ENCODE measurements around the gene MKNK2.

The MKNK2 gene

DNA sequence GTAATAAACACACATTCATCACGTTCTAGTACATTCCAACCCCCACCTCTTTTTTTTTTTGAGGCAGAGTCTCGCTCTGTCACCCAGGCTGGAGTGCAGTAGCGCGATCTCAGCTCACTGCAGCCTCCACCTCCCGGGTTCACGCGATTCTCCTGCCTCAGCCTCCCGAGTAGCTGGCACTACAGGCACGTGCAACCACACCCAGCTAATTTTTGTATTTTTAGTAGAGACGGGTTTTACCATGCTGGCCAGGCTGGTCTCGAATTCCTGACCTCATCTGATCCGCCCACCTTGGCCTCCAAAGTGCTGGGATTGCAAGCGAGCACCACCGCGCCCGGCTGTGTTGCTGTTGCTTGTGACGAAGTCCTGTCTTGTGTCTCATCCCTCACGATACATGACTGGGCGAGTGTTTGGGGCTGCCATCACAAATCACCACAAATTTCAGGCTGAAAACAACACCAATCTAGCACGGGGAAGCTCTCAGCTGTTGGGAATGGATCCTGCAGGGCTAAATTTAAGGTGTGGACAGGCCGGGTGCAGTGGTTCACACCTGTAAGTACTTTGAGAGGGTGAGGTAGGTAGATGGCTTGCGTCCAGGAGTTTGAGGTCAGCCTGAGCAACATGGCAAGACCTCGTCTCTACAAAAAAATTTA lies 29.4 kb upstream of the MKNK2 start:
- no peak for DNase-seq (ENCODE audit: low read depth in 3 of 3)

DNA sequence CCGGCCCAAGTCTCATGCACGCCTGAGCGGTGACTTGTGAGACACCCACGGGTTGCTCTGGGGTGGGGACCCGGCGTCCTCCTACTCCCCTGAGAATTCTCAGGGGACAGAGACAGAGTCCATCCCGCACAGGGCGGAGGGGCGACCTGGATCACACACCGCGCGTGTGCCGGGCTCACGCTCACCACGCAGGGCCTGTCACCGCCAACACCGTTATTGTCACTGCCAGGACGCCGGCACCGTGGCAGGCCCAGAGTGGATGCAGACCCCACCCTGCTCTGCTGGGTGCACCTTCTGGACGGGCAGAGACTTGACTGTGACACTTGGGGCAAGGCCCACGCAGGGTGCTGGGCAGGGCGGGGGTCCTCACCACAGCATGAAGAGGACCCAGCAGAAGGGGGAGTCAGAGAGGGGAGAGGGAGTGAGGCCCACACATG lies 28.8 kb upstream of the MKNK2 start:
- DNase-seq (ENCODE audit: low read depth in 3 of 3) = no peak

DNA sequence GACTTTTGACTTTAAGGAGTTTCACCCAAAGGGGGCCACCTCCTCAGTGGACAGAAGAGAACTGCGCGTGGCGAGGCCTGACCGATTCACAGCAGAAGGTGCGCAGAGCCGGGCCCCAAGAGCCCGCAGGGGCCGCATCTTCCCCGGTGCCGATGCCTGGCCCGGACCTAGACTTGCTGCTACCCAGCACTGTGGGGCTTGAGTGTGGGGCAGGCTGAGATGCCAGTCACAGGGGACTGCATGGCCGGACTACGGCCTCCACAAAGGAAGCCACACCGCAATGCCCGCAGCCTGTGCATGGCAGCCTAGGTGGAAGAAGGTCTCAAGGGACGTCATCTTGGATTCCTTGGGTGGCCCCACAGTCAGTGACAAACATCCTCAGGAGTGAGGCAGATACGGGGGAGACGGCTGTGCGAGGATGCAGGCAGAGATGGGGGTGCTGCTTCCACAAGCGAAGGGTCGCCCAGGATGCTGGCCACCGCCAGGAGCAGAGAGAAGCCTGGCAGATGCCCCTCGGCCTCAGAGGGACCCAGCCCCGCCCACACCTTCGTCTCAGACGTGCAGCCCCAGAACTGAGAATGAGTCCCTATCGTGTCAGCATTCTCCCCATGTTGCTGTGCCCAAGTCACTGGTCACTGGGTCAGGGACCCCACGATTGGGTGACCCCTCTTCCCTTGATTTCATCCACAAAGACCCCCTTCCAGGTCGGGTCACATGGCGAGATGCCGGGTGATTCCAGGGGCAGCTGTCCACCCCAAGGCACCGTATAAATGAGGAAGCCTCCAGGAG lies 28.2 kb upstream of the MKNK2 start:
- no peak for DNase-seq (ENCODE audit: low read depth in 3 of 3)

DNA sequence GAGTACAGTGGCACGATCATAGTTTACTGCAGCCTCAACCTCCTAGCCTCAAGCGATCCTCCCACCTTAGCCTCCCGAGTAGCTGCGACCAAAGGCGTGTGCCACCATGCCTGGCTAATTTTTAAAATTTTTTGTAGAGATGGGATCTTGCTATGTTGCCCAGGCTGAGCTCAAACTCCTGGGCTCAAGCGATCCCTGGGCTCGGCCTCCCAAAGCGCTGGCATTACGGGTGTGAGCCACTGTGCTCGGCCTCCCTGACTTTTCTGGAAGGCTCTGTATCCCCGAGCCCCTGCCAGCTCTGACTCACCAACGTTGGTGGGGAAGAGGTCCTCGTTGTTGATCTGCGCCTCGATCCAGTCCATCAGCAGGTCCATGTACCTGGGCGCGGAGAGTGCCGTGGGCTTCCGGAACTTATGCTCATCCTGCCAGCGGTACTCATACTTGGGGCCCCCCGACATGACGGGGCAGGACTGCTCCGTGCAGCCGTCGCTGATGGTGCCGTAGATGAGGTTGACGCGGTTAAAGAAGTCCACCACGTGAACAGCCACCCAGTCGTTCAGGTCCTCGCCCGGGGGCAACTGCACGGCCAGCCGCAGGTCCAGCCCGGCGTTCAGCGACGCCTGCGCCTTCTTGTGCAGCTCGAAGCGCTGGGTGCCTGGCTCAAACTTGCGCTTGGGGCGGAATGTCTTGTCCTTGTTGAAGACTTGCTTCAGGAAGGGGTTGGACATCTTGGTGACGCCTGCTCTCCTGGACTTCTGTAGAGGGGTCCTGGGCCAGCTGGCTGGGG lies 27.0 kb upstream of the MKNK2 start:
- no peak for DNase-seq (ENCODE audit: low read depth in 3 of 3)

DNA sequence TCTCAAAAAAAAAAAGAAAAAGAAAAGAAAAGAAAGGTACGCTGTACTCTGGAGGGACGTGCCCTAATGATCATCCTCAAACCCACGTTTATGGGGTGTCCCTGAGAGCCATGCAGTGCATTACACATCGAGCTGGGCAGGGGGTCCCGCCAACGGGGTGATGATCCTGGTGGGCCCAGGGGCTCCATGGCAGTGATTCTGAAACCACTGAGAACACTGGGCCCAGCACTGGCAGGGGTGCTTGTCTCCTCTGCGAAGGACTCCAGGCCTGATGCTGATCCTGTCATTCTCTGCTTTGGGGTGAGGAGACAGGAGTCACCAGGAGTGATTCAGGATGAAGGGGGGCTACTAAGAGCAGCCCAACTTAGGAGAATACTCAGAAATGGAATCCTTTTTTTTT lies 26.4 kb upstream of the MKNK2 start:
- no peak for DNase-seq (ENCODE audit: low read depth in 3 of 3)

DNA sequence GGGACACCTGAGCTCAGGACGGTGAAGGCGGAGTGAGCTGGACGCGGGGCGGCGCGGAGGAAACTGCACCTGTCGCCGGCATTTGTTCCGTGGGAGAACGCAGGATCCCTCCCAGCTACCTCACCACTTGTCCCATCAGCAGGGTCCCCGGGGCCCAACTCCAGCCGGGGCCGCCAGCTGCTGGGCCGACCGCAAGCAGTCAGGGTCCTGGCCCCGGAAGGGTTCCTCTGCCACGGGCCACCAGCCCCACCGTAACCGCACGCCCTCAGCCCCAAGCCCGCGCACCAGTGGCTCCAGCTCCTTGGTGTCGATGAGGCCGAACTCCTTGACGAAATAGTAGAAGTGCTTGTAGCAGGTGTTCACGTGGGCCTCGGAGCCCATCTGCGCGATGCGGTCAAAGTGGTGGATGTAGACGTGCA lies 25.5 kb upstream of the MKNK2 start:
- DNase-seq (ENCODE audit: low read depth in 3 of 3) = no peak

DNA sequence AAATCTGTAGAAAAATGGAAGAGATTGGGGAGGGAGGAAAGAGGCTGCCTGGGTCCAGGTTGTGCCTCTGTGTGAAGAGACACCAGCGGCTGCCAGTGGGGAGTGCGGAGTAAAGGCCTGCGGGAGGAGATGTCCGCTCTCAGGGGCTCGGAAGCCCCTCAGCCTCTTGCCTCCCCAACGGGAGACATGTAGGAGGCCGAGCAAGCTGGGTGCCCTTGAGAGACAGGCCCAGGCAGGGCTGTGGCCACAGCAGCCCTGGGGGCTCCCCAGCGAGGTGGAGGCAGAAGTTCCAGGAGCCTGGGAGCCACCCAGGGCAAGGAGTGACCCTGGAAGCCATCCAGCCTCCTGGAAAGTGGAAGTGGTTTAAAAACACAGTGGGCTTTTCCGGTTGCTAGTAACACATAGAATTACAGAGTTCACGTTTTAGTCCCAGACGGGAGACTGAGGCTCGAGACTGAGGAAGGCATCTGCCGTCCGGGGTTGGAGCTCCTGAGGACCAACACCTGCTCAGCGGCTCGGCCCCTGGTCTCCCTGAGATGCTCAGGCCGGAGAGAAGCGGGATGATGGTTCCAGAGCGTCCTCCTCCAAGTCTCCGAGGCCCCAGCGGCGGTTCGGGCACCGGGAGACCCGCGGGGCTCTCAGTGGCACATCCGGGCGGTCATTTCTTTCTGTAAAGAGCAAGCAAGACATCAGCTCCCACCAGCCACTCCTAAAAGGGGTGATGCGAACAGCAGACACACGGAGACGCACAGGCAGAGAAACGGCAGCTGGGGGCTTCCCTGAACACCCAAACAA lies 21.9 kb upstream of the MKNK2 start:
- DNase-seq (ENCODE audit: low read depth in 3 of 3) = no peak

DNA sequence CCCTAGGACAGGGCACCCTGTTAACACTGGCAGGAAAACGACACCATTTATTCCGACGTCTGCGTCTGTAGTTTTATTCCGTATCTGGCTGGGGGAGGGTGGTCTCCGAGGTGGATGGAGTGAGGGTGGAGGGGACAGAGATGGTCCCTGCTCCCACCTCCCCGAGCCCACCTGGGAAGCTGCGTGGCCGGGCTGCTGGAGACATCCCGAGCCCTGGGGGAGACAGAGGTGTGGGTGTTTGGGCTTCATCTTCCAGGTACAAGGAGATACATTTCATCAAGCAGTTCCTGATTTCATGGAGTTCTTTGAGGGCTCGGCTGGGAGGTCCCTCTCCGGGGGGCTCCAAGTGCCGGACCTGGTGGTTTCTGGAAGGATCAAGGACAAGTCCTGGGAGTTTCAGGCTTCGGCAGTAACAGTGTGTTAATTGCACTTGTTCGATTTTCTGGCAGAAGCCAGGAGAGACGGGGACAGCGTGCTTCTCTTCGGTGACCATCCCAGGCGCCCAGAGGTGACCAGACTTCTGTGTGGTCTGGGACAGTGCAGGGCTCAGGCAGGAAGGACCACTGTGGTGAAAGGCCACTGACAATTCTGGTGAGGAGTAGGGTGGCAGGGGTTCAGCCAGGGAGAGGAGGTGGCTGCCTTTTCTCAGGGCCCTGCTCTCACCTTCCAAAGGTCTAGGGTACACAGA lies 20.1 kb upstream of the MKNK2 start:
- DNase-seq (ENCODE audit: low read depth in 3 of 3) = no peak

DNA sequence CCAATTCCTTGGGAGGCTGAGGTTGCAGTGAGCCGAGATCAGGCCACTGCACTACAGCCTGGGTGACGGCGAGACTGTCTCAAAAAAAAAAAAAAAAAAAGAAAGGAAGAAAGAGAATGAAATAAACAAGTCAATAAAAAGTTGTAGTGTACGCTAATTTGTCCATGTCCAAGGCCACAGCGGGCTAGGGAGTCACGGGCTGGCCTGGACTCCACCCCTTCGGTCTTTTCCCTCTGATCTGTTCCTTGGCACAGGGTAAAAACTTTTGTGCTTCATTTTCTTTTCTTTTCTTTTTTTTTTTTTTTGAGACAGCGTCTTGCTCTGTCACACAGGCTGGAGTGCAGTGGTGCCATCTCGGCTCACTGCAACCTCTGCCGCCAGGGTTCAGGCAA lies 19.4 kb upstream of the MKNK2 start:
- DNase-seq (ENCODE audit: low read depth in 3 of 3) = no peak

DNA sequence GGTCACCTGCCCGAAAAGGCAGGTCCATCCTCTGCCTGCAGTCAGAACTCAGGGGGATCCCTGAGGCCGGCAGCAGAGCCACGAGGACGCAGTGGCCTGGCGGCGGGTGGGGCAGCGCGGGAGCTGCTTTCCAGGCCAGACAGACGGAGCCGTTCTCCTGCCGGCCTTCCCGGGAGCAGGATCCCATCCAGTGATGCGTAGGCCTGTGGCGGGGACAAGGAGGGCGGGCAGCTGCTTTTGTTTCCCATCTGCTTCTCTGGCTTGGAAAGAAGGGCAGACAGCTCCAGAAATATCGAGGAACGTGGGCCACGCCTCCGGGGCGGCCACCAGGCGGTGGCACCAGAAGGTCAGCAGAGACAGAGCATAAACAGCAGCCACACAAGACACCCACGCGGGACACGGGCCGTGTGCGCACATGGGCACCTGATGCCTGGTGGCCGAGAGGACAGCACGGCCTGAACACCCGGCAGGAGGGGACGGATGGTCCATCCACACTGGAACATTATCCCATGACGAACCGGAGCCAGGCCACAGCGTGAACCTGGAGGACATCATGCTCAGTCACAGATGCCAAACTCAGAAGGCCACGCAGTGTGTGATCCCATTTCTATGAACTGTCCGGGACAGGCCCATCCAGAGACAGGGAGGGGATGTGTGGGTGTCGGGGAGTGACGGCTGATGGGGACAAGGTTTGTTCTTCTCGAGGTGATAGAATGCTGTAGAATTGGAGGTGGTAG lies 13.9 kb upstream of the MKNK2 start:
- DNase-seq (ENCODE audit: low read depth in 3 of 3) = no peak

DNA sequence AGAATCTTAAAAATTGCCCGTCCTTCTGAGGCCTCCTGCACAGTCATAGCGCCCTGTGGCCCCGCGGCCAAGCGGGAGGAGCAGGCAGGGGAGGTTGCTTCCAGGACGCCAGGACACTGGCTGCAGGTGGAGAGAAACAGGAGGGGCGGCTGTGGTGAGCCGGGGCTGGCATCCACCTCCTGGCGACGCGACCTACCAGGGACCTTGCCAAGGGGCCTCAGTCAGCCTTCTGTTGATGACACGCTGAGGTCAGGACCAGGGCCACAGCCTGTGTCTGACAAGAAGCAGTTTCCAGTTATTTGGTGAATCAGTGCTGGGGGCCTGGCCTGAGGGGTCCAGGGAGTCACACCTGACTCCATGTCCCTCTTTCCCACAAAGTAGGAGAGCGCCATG lies 13.3 kb upstream of the MKNK2 start:
- DNase-seq (ENCODE audit: low read depth in 3 of 3) = no peak

DNA sequence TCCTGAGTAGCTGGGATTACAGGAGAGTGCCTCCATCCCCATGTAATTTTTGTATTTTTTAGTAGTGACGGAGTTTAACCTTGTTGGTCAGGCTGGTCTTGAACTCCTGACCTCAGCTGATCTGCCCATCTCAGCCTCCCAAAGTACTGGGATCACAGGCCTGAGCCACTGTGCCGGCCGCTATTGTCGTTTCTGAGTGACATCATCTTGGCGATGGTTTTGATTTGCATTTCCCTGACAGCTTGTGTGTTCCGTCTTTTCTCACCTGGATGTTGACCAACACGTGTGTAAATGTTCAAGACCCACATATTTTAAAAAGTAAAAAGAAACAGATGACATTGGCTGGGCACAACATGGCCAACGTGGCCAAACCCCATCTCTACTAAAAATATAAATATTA lies 12.8 kb upstream of the MKNK2 start:
- no peak for DNase-seq (ENCODE audit: low read depth in 3 of 3)

DNA sequence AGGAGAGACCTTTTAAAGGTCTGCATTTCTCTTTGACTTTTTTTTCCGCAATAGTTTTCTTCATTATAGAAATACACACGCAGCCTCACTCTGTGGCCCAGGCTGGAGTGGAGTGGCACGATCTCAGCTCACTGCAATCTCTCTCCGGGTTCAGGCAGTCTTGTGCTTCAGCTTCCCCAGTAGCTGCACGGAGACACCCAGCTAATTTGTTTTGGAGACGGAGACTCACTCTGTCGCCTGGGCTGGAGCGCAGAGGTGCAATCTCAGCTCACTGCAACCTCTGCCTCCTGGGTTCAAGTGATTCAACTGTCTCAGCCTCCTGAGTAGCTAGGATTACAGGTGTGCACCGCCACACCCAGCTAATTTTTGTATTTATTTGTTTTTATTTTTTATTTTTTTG lies 11.7 kb upstream of the MKNK2 start:
- DNase-seq (ENCODE audit: low read depth in 3 of 3) = no peak

DNA sequence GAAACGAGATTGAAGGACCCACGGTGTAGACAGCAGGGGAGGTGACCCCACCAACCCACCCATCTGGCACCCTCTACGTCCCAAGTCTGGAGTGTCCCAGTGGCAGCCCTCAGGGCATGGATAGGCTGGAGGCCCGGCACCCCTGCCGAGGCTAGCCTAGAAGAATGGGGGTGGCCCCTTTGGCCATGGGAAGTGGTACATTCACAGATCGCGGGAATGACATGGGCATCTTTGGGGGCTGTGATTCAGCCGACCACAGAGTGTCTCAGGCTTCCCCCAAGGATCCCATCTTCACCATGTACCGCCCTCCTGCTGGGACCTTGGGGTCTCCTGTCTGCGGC lies 11.3 kb upstream of the MKNK2 start:
- DNase-seq (ENCODE audit: low read depth in 3 of 3) = no peak

DNA sequence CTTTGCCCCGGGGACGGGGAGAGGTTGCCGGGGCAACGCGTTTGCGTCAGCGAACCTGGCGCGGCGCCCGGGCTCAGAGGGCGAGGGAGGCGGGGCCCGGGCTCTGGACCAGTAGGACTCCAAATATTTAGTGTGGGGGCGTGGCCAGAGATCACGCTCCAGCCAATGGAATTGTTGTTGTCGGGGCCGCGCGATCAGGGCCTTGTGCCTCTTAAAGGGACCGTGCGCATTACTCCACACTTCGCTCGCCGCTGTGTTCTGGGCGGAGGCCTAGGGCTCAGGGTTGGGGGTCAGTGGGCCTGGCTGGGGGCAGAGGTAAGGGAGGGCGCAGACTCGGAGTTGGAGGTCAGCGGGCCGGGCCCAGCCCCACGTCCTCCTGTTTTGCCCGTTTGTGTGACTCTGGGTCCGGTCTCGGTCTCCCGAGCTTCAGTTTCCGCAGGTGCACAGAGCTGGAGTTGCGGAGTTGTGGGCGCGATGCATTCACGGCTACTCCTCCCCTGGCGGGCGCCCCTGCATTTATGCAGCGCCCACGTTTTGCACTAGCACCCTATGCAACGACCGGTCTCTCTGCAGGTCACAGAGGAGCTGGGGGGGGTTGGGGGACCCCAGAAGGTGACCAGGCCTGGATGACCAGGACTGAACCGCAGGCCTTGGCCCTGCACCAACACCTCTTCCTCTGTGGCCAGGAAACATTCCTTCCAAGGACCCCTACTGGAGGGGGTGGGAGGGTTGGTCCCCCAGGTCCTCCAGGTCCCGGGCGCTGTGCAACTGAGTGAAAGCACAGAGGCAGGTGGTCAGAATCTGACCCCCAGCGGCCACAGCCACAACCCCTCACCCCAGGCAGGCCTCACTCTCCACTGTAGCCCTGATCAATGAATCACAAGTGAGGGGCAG lies 10.7 kb upstream of the MKNK2 start:
- peak; percentile 98 to 99 (median 99) for DNase-seq (ENCODE audit: low read depth in 3 of 3)

DNA sequence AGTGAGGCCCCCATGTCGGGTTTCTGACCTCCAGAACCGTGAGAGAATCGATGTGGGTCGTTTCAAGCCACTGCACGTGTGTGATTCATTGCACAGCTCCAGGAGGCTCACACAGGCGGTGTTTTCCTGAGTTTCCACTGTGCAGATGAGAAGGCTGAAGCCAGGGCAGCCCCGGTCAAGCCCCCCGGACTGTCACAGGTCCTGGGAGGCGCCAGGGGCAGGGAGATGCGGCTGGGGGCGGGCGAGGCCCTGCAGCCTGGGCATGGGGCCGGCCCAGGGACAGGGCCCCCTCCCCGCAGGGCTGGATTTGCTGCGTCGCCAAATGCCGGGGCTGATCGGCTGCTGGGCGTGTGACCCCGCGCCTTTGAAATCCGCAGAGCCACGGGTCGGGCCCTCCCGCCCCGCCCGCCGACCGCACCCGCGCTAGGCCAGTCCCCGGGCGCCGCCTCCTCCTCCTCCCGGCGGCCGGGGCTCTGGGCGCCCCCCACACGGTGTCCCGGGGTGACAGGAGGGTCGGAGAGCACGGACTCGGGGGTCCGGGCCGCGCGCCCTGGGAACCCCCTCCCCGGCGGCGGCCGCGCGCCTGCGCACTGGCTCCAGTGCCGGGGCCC lies 9.9 kb upstream of the MKNK2 start:
- no peak for DNase-seq (ENCODE audit: low read depth in 3 of 3)

DNA sequence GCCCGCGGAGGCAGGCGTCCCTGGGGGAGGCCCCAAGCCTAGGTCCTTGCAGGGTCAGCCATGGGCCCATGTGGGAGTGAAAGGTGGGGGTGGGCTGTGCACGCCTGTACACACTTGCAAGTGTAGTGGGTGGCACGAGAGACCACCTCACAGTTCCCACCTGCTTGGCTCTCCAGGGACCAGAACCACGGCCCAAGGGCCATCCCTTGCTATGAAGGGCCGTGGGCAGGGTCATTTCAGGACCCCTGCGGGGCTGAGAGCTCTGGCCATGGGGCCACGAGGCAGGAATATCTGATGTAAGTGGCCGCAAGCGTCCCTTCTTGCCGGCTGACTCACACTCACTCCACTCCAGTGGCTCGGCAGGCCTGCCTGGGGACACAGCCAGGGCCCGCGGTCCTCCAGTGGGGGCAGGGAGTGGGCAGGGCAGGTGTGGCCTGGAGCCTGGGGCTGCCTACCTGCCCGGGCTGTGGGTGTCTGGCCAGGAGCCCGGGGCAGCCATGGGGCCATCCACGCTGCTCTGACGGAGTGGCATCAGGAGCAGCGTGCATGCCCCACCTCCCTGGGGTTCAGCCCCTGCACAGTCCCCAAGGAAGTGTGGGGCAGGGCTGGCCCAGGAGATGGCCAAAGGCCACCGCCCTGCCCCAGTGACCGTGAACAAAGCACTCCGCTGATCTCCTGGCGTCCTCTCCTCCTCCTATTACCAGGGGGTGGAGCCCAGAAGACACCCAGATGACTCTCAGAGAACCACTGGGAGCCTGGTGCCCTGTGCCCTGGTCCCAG lies 8.6 kb upstream of the MKNK2 start:
- no peak for DNase-seq (ENCODE audit: low read depth in 3 of 3)

DNA sequence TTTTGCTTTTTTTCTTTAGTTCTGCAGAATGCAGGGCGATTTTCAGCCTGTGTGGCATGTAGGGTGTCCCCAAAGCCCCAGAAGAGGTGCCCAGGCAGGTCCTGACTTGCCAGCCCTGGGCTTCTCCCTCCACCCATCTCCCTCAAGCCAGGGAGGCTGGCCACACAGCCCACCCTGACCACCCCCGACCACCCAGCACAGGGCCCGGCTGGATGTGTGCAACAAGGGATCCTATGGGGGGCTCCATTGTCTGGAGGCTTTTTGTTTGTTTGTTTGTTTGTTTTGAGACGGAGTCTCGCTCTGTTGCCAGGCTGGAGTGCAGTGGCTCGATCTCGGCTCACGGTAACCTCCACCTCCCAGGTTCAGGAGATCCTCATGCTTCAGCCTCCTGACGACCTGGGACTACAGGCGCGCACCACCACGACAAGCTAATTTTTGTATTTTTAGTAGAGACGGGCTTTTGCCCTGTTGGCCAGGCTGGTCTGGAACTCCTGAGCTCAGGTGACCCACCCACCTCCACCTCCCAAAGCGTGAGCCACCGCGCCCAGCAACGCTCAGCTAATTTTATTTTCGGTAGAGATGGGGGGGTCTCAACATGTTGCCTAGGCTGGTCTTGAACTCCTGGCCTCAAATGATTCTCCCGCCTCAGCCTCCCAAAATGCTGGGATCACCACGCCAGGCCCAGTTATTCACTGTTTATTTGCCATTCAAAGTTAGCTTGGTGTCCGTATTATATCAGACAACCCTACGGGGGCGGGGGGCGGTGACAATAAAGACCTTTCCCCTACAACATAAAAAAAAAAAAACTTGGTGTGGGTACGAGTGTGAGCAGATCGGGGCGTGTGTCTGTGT lies 7.8 kb upstream of the MKNK2 start:
- no peak for DNase-seq (ENCODE audit: low read depth in 3 of 3)

Measured in stimulated activated CD4-positive, alpha-beta T cell treated with anti-CD3 and anti-CD28 coated beads, TNF-alpha, amount 100 ng/mL, for 48 hours (primary cell).